Stimulated activated CD4-positive, alpha-beta T cell treated with anti-CD3 and anti-CD28 coated beads, Interleukin-1b, Interleukin-23, amount 100 ng/mL, for 4 hours (primary cell): ENCODE results near the gene CMSS1.

ENCODE experiments used
- DNase-seq, 2 donors: peaks; one replicate each; pipeline ENCODE4 v3.0.0-alpha.2; 2020; ENCODE audit warnings: low read depth in 2 of 2

The CMSS1 gene

GRCh38 chr3:100106531-100107141 is 289.0 kb downstream of the CMSS1 start:
- no peak for DNase-seq

GRCh38 chr3:100107221-100107814 is 289.7 kb downstream of the CMSS1 start:
- no peak for DNase-seq

DNA sequence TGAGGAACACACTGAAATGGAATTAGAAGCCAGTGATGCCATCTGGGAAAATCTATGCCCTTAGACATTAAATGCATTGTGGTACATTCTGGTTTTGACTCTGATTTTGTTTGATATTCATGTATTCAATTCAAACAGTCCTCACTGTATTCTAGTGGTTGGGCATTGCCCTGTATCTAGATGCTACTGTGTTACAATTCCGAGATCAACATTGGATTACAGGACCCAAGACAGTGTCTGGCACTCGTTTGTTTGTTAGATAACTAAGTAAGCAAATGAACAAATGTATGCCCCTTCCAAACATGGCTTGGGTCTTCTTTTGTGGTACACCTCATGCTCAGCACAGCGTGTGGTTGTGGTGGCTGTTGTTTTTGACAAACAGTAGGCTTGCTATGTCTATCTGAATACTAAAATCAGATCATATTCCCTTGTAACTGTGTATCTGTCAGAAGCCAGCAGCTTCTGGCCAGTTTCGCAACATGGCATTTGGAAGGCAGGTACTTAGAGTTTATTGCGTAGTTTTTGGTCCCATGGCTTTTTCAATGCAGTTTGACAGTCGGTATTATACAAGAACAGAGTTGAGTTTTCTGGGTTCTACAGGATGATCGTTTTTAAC is 290.9 kb downstream of the CMSS1 start:
- no peak for DNase-seq

- no peak for DNase-seq
These were observed 292.5 kb downstream of the CMSS1 start for GRCh38 chr3:100110162-100110561.

DNA sequence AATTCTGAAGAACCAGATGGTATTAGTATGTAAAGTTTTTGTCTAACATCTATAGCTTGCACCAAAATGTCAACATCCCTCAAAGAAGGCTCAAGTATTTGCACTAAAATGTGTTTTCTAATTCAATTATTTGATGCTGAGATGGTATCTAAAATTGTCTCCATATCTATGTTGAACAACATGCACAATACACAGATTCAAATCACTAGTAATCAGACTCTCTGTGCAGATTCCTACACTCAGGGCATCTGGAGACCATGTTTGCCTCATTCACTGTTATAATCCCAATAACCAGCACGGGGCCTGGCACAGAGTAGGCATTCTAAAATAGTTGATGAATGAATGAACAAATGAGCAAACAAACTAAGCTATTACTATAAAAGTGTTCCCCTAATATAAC is 294.1 kb downstream of the CMSS1 start:
- DNase-seq = no peak

- no peak for DNase-seq
These were observed 296.2 kb downstream of the CMSS1 start for GRCh38 chr3:100113723-100114412.

- DNase-seq = no peak
These were observed 296.9 kb downstream of the CMSS1 start, which contains the start of gene FILIP1L for GRCh38 chr3:100114413-100115030. Gene FILIP1L, minus strand, starts transcription at chr3:100114501.

- DNase-seq = no peak
These were observed 299.4 kb downstream of the CMSS1 start for GRCh38 chr3:100117093-100117492.

GRCh38 chr3:100120012-100120411 is 302.4 kb downstream of the CMSS1 start:
- no peak for DNase-seq

DNA sequence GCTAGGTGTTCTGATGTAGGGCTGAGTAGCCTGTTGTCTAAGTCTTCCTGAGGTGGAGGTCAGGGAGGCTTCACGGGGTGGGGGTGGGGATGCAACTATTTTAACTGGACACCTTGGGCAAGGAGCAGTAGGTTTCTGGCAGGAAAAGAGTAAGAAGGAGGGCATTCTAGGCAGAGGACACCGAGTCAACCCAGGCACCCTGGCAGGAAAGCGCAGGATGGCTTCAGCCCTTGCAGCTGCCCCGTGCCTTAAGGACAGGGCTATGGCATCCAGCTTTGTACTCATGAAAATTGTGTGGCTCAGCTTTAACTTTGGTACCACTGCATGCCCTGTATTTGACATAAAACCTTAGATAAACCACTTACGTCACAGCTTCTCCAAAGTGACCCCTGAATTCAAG is 303.0 kb downstream of the CMSS1 start:
- no peak for DNase-seq

- no peak for DNase-seq
These were observed 304.7 kb downstream of the CMSS1 start for GRCh38 chr3:100122321-100122720.

DNA sequence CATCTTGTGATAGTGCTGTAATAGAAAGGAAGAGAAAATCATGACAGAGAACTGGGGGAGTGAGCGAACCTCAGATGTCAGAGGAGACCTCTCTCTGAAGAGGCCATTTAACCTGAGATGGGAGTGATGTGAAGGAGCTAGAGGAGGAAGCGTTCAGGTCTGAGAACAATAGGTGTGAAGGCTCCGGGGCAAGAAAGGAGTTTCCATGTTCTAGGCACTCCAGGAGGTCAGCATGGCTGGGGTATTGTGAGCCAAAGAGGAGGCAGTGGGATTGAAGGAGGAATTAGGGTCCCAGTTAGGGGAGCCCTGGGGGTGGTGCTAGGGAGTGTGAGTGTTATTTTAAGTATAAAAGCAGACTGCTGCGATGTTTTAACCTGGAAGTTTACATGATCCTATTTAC is 305.4 kb downstream of the CMSS1 start:
- no peak for DNase-seq

GRCh38 chr3:100124201-100124761 is 306.6 kb downstream of the CMSS1 start:
- no peak for DNase-seq

DNA sequence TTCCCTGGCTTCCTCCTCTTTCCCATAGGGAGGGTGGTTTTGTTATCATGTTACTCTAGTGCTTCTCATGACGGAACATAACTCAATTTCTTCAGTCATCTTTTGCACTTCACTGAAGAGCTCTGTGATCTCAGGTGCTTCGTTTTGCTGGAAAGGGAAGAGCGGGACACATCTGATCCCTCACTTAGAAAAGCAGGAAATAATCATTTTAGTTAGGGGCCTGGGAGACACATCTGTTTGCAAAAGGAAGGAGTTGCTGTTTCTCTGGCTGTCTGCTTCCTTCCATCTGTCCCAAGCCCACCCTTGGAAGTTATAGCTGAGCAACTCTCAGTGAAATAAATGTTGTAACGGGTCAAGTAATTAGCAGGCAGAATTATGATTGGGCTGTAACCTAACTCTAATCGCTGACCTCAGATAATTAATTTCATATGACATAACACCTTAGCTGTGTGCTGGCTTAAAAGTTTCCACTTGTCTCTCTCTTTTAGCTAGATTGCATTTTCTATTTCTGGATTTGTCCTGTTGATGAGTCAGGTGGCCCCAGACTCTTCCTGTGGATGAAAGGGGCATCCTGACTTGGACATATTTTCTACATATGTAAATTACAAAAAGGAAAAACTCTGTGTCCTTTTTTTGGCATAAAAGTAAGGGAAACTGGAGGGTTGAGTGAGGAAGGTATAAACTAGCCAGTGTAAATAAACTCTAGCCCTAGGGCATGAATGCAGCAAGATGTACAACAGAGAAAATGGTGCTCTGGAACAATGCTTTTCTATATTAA is 307.7 kb downstream of the CMSS1 start:
- no peak for DNase-seq

- no peak for DNase-seq
These were observed 310.1 kb downstream of the CMSS1 start for GRCh38 chr3:100127792-100128191.

DNA sequence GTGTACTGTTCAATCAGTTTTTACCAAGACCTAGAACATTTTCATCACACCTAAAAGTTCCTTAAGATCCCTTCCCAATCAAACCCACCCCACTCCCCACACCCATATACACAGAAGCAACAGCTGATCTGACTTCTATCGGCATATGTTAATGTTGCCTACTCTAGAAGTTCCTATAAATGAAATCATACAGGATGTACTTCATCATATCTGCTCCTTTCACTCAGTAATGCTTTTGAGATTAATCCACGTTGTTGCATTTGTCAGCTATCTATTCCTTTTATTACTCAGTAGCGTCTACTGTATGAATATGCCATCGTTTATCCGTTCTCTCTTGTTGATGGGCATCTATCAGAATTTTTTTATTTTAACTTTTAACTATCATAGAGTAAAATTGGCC is 310.9 kb downstream of the CMSS1 start:
- no peak for DNase-seq

DNA sequence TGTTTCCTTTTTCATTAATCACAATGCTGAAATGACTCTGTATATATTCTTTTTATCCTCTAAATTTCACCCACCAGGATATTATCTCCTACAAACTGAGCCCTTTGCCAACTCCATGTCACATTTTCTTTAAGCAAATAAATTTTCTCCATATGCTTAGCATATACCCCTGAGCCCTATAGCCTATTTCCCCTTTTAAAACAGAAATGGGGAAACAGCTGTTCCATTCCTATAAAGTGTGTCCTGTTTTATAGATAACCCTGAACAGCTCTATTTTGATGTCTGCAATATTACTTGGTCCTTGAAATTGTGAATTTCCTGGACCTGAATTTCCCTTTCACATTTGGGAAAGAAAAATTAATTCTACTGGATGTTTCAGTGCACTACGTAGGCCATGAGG is 312.3 kb downstream of the CMSS1 start:
- DNase-seq = no peak

DNA sequence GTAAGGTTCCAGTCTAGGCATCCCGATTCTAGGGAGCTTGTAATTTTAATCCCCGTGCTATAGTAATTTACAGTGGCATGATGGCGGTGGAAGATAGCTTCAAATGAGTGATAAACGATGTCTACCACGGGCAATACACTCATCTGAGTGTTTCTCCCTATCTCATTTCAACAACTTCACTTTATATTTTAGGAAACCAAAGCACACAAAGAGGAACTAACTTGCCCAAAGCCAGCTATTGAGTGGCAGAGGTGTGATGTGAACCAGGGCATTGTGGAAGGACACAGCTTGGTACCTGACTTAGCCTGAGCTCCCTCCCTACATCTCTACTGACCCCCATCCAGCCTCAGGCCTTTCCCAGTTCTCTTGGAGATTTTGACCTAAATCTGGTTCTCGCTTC is 313.6 kb downstream of the CMSS1 start:
- no peak for DNase-seq

- DNase-seq = no peak
These were observed 319.3 kb downstream of the CMSS1 start for GRCh38 chr3:100136921-100137320.

- DNase-seq = no peak
These were observed 323.3 kb downstream of the CMSS1 start for GRCh38 chr3:100140976-100141375.

DNA sequence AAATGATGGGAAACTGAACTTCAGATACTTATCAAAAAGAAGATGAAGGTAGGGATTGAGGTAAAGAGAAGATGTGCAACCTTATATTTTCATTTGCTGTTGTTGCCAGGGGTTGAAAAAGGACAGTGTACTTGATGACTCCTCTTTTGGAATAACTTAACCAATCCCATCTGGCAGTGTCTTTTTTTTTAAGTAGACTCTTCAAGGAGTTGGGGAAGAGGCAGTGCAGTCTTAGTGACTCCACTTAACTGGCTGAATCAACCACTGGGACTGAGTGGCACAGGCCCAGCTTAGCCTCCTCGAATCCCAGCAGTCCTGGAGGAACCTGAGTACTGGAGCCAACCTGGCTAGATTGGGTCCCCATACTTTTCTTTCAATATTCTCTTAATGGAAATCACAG is 323.9 kb downstream of the CMSS1 start:
- no peak for DNase-seq
